ENCODE measurements around the gene TMEM131.

The TMEM131 gene

DNA sequence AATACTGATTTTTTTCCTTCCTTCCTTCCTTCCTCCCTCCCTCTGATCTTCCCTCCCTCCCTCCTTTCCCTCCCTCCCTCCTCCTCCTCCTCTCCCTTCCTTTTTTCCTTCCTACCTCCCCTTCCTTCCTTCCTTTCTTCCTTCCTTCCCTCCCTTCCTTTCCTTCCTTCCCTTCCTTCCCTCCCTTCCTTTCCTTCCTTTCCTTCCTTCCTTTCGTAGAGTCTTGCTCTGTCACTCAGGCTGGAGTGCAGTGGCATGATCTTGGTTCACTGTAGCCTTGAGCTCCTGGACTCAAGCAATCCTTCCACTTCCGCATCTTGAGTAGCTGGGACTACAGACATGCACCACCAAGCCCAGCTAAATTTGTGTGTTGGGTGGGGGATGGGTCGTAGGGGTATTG, 8.9 kb upstream of the TMEM131 start:
- no peaks in the 10 kb centered on the region for H3K36me3 ChIP-seq (ENCODE audit: control insufficient read depth in 2 of 2, insufficient read depth in 1 of 2, low read length in 2 of 2)
- no peaks in the 10 kb centered on the region for H3K9me3 ChIP-seq (ENCODE audit: control insufficient read depth, insufficient read depth, low read depth, low read length)
- ChIA-PET POLR2A (no interaction called here), CTCF (interaction anchor here (1.1 kb wide), 1 partner anchor 198 kb away, joined by 3 read pairs; no protein-coding TSS in a partner anchor)
- H3K4me1 ChIP-seq (ENCODE audit: control insufficient read depth, insufficient read depth, low read length), result no peaks in the 10 kb centered on the region
- TF ChIP-seq ZNF366 (tag by site-specific recombination; conservative IDR thresholded peaks at IDR 0.05) (peak; percentile 81), ZFHX2 (tag by site-specific recombination; conservative IDR thresholded peaks at IDR 0.05) (no peak)
- no peak overlapping the region for H3K4me3 ChIP-seq (ENCODE audit: low read depth, low read length)
- H3K27ac ChIP-seq (ENCODE audit: extremely low read depth, low read depth, low read length), result no peak overlapping the region

DNA sequence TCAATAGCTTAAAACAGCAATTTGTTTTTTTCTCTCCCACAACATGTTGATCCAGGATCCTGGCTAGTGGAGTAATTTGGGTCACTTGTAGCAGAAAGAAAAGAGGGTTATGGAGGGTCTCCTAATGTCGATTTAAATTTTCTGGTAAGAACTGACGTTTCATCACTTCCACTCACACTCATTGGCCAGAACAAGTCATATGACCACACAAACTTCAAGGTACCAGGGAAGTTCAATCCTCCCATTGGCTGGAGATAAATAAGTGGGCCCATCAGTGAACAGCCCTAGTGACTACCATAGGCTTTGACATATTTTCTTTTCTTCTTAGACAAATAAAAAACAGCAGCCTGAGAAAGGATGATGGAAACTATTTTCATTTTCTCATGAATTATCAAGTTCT, 8.3 kb upstream of the TMEM131 start:
- Histone ChIP-seq H3K9me3 (ENCODE audit: control insufficient read depth, insufficient read depth, low read depth, low read length) (no peaks in the 10 kb centered on the region), H3K27ac (ENCODE audit: extremely low read depth, low read depth, low read length) (no peak overlapping the region), H3K4me3 (ENCODE audit: low read depth, low read length) (no peak overlapping the region), H3K4me1 (ENCODE audit: control insufficient read depth, insufficient read depth, low read length) (no peaks in the 10 kb centered on the region), H3K36me3 (ENCODE audit: control insufficient read depth in 2 of 2, insufficient read depth in 1 of 2, low read length in 2 of 2) (no peaks in the 10 kb centered on the region)
- ChIA-PET POLR2A (no interaction called here), CTCF (no interaction called here)
- TF ChIP-seq GFI1B (tag by site-specific recombination; IDR thresholded peaks at IDR 0.05) (no peak), ZNF24 (tag by site-specific recombination; IDR thresholded peaks at IDR 0.05) (no peak), ZSCAN30 (tag by site-specific recombination; IDR thresholded peaks at IDR 0.05) (no peak), MZF1 (tag by site-specific recombination; IDR thresholded peaks at IDR 0.05; ENCODE audit: borderline replicate concordance) (no peak), ZNF585B (tag by site-specific recombination; IDR thresholded peaks at IDR 0.05) (no peak), KLF1 (tag by site-specific recombination; IDR thresholded peaks at IDR 0.05) (no peak), ZNF629 (tag by site-specific recombination; IDR thresholded peaks at IDR 0.05) (no peak), ZNF777 (tag by site-specific recombination; IDR thresholded peaks at IDR 0.05; ENCODE audit: borderline replicate concordance) (no peak), GLIS1 (tag by site-specific recombination; IDR thresholded peaks at IDR 0.05) (no peak)
- TF ChIP-seq, protein P1, sequence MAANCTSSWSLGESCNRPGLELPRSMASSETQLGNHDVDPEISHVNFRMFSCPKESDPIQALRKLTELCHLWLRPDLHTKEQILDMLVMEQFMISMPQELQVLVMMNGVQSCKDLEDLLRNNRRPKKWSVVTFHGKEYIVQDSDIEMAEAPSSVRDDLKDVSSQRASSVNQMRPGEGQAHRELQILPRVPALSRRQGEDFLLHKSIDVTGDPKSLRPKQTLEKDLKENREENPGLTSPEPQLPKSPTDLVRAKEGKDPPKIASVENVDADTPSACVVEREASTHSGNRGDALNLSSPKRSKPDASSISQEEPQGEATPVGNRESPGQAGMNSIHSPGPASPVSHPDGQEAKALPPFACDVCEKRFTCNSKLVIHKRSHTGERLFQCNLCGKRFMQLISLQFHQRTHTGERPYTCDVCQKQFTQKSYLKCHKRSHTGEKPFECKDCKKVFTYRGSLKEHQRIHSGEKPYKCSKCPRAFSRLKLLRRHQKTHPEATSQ (tag by site-specific recombination; IDR thresholded peaks at IDR 0.05), result no peak
- TF ChIP-seq, protein P2, sequence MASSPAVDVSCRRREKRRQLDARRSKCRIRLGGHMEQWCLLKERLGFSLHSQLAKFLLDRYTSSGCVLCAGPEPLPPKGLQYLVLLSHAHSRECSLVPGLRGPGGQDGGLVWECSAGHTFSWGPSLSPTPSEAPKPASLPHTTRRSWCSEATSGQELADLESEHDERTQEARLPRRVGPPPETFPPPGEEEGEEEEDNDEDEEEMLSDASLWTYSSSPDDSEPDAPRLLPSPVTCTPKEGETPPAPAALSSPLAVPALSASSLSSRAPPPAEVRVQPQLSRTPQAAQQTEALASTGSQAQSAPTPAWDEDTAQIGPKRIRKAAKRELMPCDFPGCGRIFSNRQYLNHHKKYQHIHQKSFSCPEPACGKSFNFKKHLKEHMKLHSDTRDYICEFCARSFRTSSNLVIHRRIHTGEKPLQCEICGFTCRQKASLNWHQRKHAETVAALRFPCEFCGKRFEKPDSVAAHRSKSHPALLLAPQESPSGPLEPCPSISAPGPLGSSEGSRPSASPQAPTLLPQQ (tag by site-specific recombination; IDR thresholded peaks at IDR 0.05), result no peak

DNA sequence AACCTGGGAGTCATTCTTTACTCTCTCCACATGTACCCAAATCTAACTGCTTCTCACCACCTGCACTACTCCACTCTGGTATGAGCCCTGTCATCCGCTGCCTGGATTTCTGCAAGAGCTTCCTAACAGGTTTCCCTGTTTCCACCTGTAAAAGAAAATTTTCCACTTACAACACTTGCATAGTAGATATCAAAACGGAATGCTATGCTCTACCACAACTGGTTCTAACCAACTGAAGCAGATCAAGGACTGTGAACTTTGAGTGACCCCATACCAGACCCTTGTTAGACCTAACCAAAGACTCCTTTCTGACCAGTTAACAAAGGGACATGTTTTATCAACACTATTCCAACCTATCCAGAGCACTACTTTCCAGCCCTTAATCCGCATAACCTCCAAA, 3.8 kb upstream of the TMEM131 start:
- no peak overlapping the region for H3K4me3 ChIP-seq (ENCODE audit: low read depth, low read length)
- H3K9me3 ChIP-seq (ENCODE audit: control insufficient read depth, insufficient read depth, low read depth, low read length), result no peaks in the 10 kb centered on the region
- ChIA-PET POLR2A (no interaction called here), CTCF (interaction anchor here (0.6 kb wide), 1 partner anchor 221 kb away, joined by 3 read pairs; no protein-coding TSS in a partner anchor)
- H3K27ac ChIP-seq (ENCODE audit: extremely low read depth, low read depth, low read length), result no peak overlapping the region
- no peaks in the 10 kb centered on the region for H3K4me1 ChIP-seq (ENCODE audit: control insufficient read depth, insufficient read depth, low read length)
- no peaks in the 10 kb centered on the region for H3K36me3 ChIP-seq (ENCODE audit: control insufficient read depth in 2 of 2, insufficient read depth in 1 of 2, low read length in 2 of 2)
- TF ChIP-seq ZNF777 (tag by site-specific recombination; IDR thresholded peaks at IDR 0.05; ENCODE audit: borderline replicate concordance) (no peak), ZNF514 (tag by site-specific recombination; IDR thresholded peaks at IDR 0.05) (no peak), ZNF366 (tag by site-specific recombination; conservative IDR thresholded peaks at IDR 0.05) (no peak), ZNF621 (tag by site-specific recombination; IDR thresholded peaks at IDR 0.05) (no peak), ZNF544 (tag by site-specific recombination; IDR thresholded peaks at IDR 0.05) (no peak), ZNF473 (tag by site-specific recombination; IDR thresholded peaks at IDR 0.05) (no peak)
- TF ChIP-seq, protein P3, sequence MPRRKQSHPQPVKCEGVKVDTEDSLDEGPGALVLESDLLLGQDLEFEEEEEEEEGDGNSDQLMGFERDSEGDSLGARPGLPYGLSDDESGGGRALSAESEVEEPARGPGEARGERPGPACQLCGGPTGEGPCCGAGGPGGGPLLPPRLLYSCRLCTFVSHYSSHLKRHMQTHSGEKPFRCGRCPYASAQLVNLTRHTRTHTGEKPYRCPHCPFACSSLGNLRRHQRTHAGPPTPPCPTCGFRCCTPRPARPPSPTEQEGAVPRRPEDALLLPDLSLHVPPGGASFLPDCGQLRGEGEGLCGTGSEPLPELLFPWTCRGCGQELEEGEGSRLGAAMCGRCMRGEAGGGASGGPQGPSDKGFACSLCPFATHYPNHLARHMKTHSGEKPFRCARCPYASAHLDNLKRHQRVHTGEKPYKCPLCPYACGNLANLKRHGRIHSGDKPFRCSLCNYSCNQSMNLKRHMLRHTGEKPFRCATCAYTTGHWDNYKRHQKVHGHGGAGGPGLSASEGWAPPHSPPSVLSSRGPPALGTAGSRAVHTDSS (tag by site-specific recombination; IDR thresholded peaks at IDR 0.05), result no peak
- TF ChIP-seq, protein P4, sequence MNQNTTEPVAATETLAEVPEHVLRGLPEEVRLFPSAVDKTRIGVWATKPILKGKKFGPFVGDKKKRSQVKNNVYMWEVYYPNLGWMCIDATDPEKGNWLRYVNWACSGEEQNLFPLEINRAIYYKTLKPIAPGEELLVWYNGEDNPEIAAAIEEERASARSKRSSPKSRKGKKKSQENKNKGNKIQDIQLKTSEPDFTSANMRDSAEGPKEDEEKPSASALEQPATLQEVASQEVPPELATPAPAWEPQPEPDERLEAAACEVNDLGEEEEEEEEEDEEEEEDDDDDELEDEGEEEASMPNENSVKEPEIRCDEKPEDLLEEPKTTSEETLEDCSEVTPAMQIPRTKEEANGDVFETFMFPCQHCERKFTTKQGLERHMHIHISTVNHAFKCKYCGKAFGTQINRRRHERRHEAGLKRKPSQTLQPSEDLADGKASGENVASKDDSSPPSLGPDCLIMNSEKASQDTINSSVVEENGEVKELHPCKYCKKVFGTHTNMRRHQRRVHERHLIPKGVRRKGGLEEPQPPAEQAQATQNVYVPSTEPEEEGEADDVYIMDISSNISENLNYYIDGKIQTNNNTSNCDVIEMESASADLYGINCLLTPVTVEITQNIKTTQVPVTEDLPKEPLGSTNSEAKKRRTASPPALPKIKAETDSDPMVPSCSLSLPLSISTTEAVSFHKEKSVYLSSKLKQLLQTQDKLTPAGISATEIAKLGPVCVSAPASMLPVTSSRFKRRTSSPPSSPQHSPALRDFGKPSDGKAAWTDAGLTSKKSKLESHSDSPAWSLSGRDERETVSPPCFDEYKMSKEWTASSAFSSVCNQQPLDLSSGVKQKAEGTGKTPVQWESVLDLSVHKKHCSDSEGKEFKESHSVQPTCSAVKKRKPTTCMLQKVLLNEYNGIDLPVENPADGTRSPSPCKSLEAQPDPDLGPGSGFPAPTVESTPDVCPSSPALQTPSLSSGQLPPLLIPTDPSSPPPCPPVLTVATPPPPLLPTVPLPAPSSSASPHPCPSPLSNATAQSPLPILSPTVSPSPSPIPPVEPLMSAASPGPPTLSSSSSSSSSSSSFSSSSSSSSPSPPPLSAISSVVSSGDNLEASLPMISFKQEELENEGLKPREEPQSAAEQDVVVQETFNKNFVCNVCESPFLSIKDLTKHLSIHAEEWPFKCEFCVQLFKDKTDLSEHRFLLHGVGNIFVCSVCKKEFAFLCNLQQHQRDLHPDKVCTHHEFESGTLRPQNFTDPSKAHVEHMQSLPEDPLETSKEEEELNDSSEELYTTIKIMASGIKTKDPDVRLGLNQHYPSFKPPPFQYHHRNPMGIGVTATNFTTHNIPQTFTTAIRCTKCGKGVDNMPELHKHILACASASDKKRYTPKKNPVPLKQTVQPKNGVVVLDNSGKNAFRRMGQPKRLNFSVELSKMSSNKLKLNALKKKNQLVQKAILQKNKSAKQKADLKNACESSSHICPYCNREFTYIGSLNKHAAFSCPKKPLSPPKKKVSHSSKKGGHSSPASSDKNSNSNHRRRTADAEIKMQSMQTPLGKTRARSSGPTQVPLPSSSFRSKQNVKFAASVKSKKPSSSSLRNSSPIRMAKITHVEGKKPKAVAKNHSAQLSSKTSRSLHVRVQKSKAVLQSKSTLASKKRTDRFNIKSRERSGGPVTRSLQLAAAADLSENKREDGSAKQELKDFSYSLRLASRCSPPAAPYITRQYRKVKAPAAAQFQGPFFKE (tag by site-specific recombination; IDR thresholded peaks at IDR 0.05; ENCODE audit: borderline replicate concordance), result no peak
- TF ChIP-seq, protein P5, sequence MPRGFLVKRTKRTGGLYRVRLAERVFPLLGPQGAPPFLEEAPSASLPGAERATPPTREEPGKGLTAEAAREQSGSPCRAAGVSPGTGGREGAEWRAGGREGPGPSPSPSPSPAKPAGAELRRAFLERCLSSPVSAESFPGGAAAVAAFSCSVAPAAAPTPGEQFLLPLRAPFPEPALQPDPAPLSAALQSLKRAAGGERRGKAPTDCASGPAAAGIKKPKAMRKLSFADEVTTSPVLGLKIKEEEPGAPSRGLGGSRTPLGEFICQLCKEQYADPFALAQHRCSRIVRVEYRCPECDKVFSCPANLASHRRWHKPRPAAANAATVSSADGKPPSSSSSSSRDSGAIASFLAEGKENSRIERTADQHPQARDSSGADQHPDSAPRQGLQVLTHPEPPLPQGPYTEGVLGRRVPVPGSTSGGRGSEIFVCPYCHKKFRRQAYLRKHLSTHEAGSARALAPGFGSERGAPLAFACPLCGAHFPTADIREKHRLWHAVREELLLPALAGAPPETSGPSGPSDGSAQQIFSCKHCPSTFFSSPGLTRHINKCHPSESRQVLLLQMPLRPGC (tag by site-specific recombination; IDR thresholded peaks at IDR 0.05), result no peak

Measured in HEK293 (cell line).